NCI-H748 (cell line): Measurements from ENCODE around the gene CDH1.

Source experiments
- DNase-seq: peaks from one replicate; lab custom pipeline; 2025; ENCODE audit not compliant: unreplicated experiment; lab: John Stamatoyannopoulos, UW

Gene CDH1

DNA sequence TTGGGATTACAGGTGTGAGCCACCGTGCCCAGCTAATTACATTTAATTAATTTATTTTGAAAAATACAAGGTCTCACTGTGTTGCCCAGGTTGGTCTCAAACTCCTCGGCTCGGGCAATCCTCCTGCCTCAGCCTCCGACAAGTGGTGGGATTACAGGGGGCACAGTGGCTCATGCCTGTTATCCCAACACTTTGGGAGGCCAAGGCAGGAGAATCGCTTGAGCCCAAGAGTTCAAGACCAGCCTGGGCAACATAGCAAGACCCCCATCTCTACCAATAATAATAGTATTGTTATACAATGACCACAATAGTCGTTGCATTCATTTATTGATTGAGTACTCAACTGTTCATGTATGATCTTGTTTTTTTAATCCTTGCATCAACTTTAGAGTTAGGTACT is 22.0 kb downstream of the CDH1 start:
- no peak for DNase-seq

DNA sequence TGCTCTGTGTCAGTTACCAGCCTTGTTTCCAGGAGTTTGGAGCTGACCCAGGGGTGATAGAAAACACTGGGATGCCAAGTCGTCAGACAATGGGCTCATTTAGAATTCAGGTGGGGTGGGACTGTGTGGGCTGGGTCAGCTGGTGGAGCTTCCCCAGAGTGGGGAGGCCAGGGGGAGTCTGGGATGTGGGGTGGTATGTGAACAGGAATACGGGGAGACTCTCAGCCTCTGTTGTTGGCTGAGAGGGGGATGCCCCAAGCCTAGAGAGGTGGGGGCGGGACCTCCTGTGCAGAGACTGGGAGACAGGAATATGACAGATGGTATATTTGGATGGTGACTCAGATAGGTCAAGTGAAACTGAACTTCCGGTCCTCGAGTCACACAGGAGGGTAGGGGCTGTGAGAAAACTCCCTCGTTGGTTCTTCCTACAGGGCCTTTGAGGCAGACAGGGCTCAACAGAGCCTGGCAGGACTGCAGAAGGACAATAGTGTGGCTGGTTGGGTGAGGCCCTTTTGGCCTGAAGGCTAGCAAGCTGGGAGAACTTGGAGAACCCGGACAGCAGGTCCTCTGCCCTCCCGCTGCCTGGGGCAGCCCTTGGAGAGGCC is 23.7 kb downstream of the CDH1 start:
- no peak for DNase-seq

DNA sequence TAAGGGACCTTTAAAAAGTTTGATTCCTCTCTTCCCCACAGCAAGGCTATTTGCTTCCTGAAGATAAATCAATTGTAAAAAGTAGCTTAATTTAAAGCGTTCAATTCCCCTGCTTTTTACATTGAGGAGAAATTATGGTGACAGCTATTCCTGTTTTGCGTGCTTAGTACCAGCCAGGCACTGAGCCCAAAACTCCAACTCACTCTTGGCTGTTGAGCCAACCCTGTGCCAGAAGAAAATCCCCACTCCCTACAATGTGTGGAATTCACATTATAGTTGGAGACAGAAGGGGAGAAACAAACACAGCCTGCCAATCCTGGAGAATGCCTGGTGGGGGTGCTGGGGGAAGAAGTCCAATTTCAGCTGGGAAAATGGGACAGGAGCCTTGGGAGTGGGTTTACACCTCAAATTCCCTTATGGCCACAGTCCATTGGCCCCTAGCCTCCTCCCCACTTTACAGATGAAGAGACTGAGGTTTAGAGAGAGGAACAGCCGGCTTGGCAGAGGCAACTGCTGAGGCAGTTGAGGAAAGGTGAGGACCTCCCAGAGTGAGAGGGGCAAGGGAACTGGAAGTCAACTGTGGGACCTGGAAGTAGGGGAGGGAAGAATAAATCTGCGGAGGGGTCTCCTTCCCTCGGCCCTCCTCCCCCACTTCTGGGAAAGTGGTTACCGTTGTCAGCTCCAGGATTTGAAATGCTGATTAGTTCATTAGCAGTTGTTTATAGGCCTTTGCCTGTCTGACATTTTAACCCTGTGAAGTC is 26.1 kb downstream of the CDH1 start:
- DNase-seq: no peak

DNA sequence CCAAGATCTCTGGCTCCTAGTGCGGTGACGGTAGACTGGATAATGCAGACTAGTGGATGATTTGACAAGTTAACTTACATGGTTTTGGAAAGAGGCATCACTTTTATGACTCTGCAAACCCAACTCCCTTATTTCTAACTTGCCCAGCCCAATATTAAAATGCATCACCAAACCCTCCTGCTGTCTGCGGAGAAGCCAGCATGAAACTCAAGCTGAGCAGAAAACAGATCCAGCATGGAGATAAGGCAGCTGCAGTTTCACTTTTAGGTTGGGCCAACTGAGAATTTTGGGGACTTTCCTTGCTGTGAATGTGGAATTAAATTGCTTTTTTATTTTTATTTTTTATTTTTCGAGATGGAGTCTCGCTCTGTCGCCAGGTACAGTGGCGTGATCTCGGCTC is 27.8 kb downstream of the CDH1 start:
- DNase-seq: no peak

DNA sequence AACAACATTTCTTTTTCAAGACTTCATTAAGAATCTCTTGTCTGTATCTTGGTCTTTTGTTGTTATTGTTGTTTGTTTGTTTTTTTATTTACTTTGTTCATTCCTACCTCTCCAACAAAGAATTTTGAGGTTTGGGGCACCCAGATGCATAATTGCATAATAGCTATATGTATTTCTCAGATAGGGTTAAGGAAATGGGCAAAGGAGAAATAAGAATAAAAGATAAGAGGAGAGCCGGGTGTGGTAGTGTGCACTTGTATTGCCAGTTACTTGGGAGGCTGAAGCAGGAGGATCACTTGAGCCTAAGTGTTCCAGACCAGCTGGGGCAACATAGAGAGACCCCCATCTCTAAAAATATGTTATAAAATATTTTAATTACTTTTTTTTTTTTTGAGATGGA is 30.5 kb downstream of the CDH1 start:
- no peak for DNase-seq

DNA sequence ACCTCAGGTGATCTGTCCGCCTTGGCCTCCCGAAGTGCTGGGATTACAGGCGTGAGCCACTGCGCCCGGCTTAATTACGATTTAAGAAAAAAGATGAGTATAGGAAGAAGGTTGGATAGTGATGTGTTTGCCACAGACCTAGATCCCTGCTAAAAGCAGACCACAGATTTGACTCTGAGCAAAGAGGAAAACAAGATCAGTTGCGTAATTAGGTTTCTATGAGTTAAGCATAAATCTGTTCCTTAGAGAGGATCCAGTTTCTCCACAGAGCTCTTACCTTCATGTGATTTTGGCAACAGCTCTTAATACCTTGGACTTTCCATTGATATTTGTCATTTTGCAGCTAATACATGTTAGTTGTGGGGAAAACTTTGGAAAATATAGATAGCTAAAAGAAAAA is 31.1 kb downstream of the CDH1 start:
- no peak for DNase-seq

DNA sequence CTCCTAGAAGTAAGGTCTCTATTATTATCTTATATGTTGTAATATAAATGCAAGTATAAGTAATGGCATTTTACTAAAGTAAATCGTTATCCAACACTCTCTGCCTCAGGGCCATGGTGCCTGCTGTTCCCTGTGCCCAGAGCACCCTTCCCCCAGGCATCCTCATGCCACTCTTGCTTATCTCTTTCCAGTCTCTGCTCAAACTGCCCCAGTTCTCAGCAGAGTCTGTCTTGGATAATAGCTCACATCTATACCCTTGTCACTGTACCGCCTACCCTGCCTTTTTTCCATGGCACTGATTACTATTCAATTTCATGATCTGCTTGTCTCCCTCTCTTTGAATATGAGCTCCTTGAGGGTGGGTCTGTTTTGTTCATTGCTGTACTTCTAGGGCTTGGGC is 31.7 kb downstream of the CDH1 start:
- DNase-seq: no peak

DNA sequence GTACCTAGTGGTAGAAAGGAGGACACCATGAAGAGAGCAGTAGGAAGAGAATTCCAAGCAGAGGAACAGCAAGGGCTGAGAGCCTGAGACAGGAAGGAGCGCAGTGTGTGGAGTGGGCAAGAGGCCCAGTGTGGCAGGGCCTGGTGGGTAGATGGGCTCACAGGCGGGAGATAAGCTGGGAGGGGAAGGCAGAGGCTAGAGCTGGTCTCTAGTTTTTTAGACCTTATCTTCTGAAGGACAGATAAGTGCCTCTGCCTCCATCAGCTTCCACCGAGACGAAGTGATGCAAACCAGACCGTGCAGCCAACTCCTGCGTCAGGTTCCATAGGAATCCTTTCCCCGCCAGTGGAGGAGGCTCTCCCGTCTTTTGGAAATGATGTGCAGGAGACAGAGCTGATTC is 33.6 kb downstream of the CDH1 start:
- DNase-seq: no peak

DNA sequence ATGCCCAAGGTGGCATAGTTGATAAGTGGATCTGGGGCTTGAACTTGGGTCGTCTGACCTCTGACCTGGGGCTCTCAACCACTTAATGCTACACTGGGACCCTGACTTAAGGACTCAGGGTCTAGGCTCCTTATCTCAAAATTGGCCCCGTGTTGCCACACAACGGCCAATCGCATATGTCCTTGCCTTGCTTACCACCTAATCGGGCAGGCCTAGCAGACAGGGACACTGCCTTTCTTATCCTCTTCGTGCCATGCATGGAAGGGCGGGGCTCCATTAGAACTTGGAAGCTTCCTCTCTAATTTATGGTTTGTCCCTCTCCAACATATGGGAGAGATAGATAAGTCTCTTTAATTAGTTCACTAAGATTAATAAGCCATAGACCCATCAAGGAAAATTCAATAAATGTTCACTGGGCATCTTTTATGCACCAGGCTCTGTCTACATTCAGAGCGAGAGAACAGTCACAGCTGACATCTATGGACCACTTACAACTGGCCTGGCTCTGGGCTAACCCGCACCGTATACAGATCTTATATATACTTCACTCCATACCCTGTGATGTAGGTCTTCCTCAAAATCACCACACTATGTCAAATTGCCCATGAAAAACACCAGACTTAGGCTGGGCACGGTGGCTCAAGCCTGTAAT is 35.1 kb downstream of the CDH1 start:
- no peak for DNase-seq

DNA sequence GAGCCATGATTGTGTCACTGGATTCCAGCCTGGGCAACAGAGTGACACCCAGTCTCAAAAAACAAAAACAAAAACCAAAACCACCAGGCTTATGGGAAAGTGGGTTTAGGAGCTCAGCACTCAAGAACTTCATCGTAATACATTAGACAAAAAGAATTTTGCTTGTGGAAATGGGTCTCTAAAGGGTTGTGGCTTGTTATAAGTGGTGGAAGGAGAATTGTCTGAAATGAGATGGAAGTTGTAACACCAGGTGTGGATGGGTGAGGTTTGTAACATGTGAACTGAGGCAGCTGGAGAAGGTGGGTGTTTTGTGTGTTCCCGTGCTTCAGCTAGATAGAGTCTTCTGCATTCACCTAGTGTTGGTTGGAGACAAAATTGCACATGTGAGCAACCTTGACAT is 35.8 kb downstream of the CDH1 start:
- DNase-seq: no peak

DNA sequence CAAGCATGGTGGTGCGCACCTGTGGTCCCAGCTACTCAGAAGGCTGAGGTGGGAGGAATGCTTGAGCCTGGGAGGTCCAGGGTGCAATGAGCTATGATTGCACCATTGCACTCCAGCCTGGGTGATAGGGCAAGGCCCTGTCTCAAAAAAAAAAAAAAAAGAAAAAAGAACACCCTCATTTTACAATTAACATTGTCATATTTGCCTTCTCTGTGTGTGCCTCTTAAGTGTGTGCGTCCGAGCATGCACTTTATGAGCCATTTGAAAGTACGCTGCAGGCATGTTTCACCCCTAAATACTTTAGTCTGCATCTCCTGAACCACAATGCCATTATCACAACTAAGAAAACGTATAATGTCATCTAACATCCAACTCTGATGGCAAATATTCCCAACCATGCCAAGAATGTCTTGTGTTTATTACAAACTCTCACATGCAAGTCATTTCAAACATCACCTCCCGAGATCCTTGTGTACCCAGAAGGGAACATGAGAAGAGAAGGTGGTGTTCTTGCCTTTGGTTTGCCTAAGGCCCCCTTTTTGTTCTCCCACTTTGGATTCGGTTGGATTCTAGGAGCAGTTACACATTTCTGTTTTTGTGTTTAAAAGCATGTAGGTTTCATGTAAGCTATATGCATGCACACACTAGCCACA is 38.0 kb downstream of the CDH1 start:
- DNase-seq: no peak

DNA sequence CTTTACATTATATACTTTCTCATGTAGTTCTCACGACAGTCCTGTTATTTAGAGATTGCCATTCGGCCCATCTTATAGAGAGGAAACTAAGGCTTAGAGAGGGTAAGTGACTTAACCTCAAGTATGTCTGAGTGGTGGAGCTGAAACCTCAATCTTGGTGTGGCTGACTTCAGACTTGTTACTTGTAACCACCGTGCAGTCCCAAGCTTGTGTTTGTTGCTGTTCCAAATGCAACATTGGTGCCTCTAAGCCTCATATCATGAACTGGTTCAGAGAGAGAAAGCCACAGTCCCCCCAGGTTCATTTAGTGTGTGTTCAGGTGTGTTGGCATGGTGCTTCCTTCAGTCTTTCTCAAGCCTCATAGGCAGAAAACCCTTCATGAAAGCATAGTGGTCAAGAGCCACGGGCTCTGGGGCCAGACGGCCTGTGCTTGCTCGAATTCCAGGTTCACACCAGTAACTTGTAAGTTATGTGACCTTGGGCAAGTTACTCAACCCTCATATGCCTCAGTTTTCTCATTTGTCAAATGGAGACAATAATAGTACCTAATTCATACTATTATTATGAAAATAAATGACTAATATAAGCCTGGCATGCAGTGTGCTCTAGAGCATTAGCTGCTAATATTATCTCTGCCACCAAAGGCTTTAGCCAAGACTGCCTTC is 39.9 kb downstream of the CDH1 start:
- no peak for DNase-seq

DNA sequence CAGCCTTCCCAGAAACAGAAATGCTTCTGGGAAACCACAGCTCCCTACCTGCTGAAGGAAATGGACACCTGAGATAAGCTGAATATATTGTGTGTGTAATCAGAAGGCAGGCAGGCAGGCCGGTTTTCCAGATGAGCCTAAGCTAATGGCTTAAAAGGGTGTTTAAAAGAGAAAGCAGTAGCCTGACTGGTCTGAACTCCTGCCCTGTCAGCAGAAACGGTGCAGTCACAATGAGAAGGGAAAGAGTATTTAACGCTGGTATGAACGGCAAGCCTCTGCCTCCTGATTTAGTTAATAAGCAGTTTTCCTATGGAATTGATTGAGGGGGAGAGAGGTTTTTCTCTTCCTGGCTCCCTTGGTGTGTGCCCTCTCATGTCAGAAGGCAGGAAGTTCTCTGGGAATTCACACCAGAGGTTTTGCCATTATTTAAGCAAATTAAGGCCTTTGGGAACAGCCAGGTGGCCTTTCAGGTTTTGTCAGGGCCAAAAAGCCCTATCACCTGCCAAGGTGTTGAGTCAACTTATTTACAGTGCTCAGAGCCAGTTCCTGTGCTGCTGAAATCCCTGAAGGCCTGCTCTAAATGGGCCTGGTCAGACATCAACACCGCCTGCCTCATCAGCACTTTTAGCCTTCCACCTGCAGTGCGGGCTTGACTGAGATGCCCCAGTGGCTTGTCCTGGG is 41.6 kb downstream of the CDH1 start:
- peak; percentile 82 for DNase-seq

DNA sequence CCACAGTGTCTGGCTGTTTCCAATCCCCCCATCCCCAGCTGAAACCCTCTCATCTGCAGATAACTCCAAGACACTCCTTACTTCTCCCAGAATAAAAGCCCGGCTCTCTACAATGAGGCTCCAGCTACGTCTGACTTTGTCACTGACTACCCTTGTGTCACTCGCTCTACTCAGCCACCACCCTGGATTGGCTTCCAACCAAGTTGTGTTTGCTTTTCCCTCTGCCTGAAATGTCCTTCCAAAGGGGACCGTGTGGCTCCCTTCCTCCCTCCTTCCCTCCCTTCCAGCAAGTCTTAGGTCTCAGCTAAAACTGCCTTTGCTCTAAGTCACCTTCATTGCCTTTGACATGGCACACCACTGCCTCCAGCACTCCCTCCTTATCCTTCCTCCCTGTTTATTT is 42.8 kb downstream of the CDH1 start:
- no peak for DNase-seq

DNA sequence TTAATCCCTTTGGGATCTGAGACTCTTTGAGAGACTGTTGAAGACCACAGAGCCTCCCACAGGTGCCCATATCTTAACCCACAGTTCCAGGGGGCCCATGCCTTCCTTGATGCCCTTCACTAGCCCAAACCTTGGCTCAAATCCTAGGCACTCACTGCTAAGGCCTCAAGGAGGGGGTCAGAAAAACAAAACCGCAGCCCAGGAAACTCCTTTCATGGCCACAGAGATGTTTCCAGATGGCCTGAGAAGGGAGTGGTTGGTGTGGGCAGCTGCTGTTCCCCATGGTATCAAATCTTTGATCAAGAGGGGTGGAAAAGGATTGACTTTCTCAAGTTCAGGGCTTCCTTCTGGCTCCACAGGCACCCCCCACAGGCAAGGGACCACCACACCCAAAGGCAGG is 44.7 kb downstream of the CDH1 start:
- DNase-seq: no peak

DNA sequence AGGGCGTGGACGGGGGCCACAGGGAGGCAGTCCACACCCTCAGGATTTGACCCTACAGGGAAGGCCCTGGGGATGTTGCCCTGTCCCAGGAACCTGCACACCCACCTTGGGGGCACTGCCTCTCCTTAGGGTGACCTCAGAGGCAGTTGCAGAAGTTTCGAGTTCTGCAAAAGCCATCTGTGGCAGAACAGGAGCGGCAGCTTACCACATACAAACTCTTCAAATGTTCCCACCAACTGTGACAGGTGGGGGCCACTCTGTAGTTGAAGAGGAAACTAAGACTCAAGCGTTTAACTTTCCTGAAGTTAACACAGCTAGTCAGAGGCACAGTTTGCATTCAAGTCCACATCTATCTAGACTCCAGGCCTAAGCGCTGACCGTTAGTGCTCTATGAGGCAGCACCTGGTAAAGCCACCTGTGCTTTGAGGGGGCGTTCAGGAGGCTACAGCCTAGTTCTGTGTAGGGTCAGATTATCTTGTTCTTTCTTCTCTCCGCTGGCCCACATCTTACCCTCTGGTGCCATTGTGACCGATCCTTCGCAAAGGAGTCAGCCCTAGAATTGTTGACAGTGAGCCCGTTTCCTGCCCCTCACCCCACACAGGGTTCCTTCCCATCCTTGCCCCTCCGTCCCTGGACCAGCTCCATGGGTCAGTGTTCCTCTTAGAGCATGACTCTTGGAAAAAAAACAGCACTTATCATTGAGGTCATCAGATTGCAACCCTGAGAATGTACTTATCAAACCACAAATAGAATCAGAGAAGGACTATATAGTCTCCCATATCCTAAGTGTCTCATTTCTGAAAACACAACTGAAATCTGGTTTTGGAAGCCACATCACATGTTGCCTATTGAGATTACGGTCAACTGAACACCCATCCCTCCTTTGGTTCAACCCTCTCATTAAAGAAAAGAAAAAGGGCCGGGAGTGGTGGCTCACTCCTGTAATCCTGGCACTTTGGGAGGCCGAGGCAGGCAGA is 45.4 kb downstream of the CDH1 start:
- DNase-seq: no peak

DNA sequence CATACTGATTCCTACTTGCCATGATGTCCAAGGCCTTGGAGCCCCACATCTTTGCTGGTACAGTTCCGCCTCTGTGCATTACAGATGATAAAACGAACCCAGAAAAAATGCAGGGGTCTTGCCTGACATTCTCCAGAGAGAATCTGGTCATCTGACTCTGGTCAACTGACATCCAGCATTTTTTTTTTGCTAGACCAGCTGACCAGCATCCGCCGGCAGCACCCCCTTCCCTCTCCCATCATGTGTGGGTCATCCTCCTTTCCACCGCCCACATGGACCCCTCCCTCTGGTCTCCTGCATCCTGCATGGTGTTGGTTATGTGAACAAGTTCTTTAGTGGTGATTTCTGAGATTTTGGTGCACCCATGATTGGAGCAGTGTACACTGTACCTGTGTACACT is 47.1 kb downstream of the CDH1 start:
- DNase-seq: no peak

DNA sequence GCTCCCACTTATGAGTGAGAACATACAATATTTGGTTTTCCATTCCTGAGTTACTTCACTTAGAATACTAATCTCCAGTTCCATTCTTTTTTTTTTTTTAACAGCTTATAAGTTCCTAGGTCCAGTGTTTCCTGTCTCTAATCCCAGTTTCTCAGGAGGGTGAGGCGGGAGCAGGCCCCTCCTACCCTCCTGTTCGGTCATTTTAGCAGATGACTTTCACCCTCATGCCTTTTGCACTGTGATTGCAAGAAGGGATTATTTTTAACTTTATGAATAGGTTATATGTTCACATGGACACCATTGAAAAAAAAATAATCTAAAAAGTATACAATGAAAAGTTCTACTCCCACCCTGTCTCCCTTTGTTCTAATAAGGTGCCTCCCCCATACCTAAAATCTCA is 47.6 kb downstream of the CDH1 start:
- DNase-seq: no peak

DNA sequence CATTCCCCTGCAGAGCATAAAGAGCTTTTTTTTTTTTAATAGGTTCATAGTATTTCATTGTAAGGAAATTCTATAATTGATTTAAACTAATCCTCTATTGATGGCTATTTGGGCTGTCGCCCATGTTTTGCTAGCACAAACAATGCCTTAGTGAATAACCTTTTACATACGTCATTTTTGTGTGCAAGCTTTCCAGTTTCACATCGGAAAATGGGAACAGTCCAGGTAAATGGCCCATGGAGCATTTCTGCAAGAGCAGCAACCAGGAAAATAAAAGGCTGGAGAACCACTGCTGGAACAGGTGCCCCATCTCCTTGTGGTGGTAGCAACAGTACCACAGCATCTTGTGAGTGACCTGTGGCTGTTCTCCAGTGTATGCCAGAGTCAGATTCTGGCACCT is 48.6 kb downstream of the CDH1 start:
- DNase-seq: no peak
